ENCODE data around the gene BAG3. TPM values are rescaled to one million over a fixed set of nuclear protein-coding genes. Genes with fewer than 3 reads are reported as not detected.
"Not testable (repeated sequence)": the region's sequence is repeated elsewhere in the genome, so short reads cannot be mapped to it uniquely, and the experiment has no call there.

The BAG3 gene
- total RNA-seq, 2 experiments from 2014 or later: 14.9 to 16.4 TPM

DNA sequence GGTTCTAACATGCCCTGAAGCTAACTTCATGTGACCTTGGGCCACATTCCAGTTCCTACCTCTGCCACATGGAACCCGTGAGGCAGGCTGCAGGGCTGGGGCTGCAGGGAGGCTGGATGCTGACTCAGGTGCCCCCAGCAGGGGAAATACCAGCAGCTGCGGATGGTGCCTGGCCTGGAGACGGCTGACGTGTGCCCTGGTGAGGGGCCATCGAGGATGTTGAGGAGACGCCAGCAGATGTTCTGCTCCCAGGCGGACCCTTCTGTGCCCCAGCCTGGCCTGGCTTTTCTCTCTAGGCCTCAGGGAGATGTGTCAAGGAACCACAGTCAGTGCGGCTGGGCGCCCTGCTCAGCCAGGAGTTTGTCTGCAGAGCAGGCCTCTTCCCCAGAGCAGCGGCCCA is 8.8 kb downstream of the BAG3 start:
- ChIA-PET CTCF (no interaction called here), POLR2A (no interaction called here)

DNA sequence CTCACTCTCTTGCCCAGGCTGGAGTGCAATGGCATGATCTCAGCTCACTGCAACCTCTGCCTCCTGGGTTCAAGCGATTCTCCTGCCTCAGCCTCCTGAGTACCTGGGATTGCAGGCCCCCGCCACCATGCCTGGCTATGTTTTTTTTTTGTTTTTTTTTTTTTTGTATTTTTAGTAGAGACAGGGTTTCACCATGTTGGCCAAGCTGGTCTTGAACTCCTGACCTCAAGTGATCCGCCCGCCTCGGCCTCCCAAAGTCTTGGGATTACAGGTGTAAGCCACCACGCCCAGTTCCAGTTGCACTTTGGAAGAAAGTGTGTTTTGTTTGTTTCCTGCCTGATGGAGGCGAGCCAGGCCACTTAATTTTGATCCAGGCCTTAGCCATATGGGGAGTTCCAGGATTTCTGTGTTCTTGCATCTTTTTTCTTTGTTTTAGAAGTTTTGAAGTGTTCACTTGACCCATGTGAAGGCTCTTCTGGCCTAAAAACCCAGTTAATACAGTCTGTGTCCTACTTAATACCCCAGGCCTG is 11.0 kb downstream of the BAG3 start:
- CTCF ChIA-PET: interaction anchor here (0.8 kb wide), 2 partner anchors 10 to 18 kb away, joined by 3 read pairs; no protein-coding TSS in a partner anchor

DNA sequence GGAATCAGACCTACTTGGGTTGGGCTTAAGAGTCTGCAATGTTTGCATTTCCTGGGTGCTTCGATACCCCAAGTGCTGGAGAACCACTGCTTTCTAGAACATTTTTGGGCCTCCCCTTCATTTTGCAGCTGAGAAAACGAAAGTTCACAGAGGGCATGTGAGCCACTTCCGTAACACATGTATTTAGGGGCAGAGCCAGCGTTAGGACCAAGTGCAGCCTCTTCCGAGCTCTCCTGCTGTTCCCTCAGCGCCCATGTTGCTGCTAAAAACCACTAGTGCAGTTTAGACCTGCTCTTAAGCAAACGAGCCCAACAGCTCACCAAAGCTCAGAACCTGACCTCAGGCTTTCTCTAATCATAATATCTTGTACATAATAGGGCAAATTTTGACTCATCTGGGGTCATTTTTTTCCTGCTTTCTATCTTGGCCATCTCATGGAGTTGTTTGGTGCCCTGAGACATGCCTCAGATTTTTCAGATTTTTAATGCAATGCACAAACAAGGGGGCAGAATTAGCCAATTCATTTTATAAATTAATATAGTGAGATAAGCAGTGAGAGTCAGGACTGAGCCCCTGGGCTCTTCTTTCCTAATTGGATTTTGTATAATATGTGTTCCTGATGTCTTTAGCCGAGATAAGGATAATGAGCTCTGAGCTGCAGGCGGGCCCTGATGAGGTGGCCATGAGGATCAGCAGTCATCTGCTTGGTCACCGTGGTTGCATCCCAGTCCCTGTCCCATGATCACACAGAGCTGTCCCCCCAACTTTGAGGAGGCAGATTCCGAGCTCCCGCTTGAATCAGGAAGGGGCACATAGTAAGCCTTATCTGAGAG is 12.9 kb downstream of the BAG3 start:
- ChIA-PET POLR2A (interaction anchor here (0.6 to 1.1 kb wide), 2 partner anchors 41 to 521 kb away, joined by 3 to 11 read pairs; no protein-coding TSS in a partner anchor), CTCF (interaction anchor here (1.0 kb wide), 1 partner anchor 121 kb away, joined by 3 read pairs; the partner anchor contains the start of gene RGS10)

More for the DNA sequence above, 11.0 kb downstream of the BAG3 start:
- POLR2A ChIA-PET: not testable (repeated sequence)

DNA sequence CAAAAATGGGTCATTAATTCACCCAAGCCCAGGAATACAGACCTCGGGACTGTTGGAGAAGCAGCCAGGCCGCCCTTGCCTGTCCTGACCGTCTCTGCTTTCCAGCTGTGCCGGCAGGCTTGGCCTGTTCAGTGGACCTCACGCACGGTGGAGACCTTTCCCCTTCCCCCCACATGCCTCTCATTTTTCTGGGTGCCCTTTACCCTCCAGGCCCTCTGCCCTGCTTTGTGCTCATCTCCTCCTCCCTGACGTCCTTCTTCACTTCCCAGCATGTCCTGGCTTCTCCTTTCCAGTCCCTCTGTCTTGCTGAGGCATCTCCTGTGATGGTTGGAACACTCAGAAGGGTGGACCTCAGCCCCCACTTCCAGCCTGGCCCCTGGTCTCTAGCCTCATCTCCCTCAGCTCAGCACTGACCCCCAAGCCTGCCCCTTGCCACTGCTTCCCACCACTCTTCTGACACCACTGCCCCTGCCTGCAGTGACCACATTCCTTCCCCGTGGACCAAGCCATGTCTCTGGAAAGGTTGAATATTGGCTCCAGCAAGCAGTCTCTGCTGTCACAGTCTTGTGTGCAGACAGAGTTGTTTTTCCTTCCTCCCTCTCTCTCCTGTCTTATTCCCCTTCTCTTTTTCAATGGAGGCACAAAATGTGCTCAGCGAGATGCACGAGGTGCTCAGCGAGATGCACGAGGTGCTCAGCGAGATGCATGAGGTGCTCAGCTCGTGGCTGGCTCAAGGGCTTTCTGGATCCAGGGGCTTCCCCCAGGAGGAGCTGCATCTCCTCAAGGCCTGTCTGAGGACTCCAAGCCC is 14.9 kb downstream of the BAG3 start:
- ChIA-PET POLR2A (no interaction called here), CTCF (no interaction called here)

- ChIA-PET POLR2A (no interaction called here), CTCF (no interaction called here)
Measured at GRCh38 chr10:119666709-119667004, 15.5 kb downstream of the BAG3 start.

DNA sequence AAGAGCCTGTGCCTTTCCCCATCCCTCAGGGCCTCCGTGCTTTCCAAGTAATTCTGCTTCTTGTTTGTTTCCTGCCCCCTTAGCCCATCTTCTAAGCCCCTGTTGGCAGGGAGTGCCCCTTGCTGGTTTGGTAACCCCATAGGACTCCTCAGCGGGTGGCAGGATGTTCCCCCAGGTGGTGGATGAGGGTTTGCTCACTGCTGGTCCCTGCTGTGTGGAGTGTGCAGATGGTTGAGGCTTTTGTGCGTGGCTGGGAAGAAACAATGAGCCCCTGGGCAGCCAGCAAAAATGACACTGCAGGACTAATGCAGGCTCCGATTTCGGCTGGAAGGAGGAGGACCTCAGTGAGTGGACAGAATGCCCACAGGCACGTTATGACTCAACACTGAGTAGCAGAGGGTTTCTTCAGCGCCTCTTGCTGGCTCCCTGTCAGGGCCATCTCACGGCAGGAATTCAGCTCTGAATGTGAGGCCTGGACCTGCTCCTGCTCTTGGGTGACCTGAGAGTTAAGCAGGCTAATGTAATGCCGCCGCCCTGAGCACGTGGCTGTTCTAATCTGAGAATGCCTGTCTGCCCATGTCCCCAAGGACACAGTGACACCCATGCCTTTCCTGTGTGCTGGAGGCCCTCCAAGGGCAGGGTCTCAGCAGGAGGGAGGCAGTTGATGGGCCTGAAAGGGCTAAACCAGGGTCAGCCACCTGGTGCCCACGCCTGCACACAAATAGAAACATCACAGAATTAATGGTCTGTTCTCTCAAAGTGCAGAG is 16.6 kb downstream of the BAG3 start:
- CTCF ChIA-PET: no interaction called here
- POLR2A ChIA-PET: no interaction called here

GRCh38 chr10:119668461-119668860 is 17.3 kb downstream of the BAG3 start:
- POLR2A ChIA-PET: no interaction called here
- CTCF ChIA-PET: no interaction called here

DNA sequence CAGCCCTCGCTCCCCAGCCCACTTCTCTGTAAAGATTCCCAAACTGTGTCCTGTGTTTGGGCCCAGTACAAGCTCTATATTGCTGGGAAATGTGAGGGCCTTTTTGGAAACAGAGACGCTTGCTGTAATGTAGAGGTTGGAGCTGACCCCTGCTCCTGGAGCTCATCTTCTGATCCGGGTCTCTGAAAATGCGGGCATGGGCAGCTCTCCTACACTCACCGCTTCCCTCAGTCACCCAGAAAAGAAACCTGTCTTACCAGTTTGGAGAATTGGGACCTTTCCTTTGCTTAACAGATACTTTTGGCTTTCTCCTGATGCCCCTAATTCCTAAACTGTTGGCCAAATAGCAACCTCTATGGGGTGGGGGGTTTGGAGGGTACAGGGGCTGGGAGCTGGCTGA is 18.2 kb downstream of the BAG3 start:
- POLR2A ChIA-PET: no interaction called here
- CTCF ChIA-PET: no interaction called here

DNA sequence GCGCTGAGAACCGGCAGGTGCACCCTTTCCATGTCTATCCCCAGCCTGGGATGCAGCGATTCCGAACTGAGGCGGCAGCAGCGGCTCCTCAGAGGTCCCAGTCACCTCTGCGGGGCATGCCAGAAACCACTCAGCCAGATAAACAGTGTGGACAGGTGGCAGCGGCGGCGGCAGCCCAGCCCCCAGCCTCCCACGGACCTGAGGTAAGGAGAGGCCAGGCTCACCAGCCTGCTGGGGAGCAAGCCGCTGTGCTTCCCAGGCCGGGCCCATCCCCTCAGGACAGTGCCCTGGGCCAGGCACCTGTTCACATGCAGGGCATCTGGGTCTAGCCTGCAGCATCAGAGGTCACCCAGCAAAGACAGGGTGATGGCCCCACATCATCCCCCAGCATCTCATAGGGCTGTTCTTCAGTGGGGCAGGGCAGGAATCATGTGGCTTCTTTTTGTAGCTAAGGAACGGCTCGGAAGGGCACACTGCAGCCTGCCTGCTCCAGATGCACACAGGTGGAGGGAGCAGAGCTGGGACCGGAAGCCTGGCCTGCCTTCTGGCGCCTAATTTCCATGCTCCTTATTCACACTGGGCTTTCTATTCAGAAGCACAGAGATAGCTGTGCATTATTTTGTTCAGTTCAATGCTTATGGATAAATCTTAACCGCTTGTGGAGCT is 18.9 kb downstream of the BAG3 start:
- ChIA-PET POLR2A (no interaction called here), CTCF (no interaction called here)

GRCh38 chr10:119670717-119671116 is 19.5 kb downstream of the BAG3 start:
- POLR2A ChIA-PET: no interaction called here
- CTCF ChIA-PET: no interaction called here

- ChIA-PET POLR2A (no interaction called here), CTCF (no interaction called here)
Measured at GRCh38 chr10:119671381-119671780, 20.2 kb downstream of the BAG3 start.

GRCh38 chr10:119672291-119672690 is 21.1 kb downstream of the BAG3 start:
- ChIA-PET CTCF (interaction anchor here (0.6 kb wide), 1 partner anchor 44 kb away, joined by 4 read pairs; no protein-coding TSS in a partner anchor), POLR2A (no interaction called here)

- CTCF ChIA-PET: no interaction called here
- POLR2A ChIA-PET: no interaction called here
Measured at GRCh38 chr10:119673271-119673670, 22.1 kb downstream of the BAG3 start.

GRCh38 chr10:119675483-119676170 is 24.4 kb downstream of the BAG3 start:
- POLR2A ChIA-PET: no interaction called here

DNA sequence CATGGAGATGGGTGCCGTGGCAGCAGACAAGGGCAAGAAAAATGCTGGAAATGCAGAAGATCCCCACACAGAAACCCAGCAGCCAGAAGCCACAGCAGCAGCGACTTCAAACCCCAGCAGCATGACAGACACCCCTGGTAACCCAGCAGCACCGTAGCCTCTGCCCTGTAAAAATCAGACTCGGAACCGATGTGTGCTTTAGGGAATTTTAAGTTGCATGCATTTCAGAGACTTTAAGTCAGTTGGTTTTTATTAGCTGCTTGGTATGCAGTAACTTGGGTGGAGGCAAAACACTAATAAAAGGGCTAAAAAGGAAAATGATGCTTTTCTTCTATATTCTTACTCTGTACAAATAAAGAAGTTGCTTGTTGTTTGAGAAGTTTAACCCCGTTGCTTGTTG is 25.9 kb downstream of the BAG3 start:
- ChIA-PET CTCF (no interaction called here), POLR2A (no interaction called here)

More at GRCh38 chr10:119675483-119676170, 24.4 kb downstream of the BAG3 start:
- CTCF ChIA-PET: interaction anchor here (0.6 to 1.7 kb wide), 2 partner anchors 11 to 259 kb away, joined by 3 to 9 read pairs; no protein-coding TSS in a partner anchor

GRCh38 chr10:119677904-119678755 is 26.9 kb downstream of the BAG3 start:
- POLR2A ChIA-PET: no interaction called here
- CTCF ChIA-PET: no interaction called here

DNA sequence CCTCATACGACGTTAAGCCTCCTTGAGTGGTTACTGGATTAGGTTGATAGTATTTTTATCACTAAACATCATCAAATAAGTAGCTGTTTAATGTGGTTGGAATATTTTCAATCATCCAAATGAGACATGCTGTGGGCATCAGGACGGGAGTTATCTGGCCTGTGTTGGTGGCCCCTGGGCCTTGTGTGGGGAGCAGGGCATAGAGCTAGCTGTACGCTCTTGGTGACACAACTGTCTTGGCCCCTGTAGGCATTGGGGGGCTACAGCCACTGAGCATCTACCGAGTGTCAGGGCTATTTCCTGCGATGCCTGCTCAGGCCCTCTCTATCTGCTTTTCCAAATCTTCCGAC is 28.3 kb downstream of the BAG3 start:
- ChIA-PET POLR2A (interaction anchor here (0.9 kb wide), 1 partner anchor 130 kb away, joined by 4 read pairs; no protein-coding TSS in a partner anchor), CTCF (interaction anchor here (0.7 kb wide), 4 partner anchors 8 to 364 kb away, joined by 3 to 5 read pairs (median 3); no protein-coding TSS in a partner anchor)

- ChIA-PET POLR2A (interaction anchor here (0.6 to 0.9 kb wide), 2 partner anchors 130 to 977 kb away, joined by 3 to 4 read pairs; no protein-coding TSS in a partner anchor), CTCF (interaction anchor here (0.7 to 1.1 kb wide), 3 partner anchors 7 to 364 kb away, joined by 3 to 5 read pairs (median 3); no protein-coding TSS in a partner anchor)
Measured at GRCh38 chr10:119680050-119680449, 28.9 kb downstream of the BAG3 start.
